A549 (cell line): ENCODE measurements around the gene TPCN2.

Experiments
- ATOH8 ChIP-seq: fragments of 250-450 bp; sonication (Bioruptor Pico); IDR thresholded peaks from 2 replicates; pipeline ENCODE4 v1.5.0; 2020; ENCODE audit warnings: low read depth, mild to moderate bottlenecking, moderate library complexity
- BHLHE40 ChIP-seq: IDR thresholded peaks from 2 replicates; pipeline ENCODE4 v1.6.1; 2012; ENCODE audit warnings: low read depth, low read length, inconsistent platforms
- CEBPB ChIP-seq, 2 experiments: fragments of >200 bp in 1 of 2; sonication (Bioruptor Twin) in 1 of 2; formaldehyde crosslinking in 1 of 2; IDR thresholded peaks; 2 replicates each; pipeline ENCODE4 v1.6.1; 2012 to 2016
- EHMT2 ChIP-seq: fragments of 200-600 bp; sonication (generic); IDR thresholded peaks from 2 replicates; pipeline ENCODE4 v1.6.1; 2016; ENCODE audit warnings: antibody characterized with exemption, low read depth, mild to moderate bottlenecking, moderate library complexity
- EP300 ChIP-seq, 2 experiments: fragments of >200 bp; sonication (Bioruptor Twin); formaldehyde crosslinking; IDR thresholded peaks; 2 replicates in 1 of 2; 3 replicates in 1 of 2; pipeline ENCODE4 v1.6.1; 2016 to 2017
- HMGXB4 ChIP-seq: fragments of 250-450 bp; sonication (Bioruptor Pico); IDR thresholded peaks from 2 replicates; pipeline ENCODE4 v1.5.0; 2021; ENCODE audit warnings: mild to moderate bottlenecking, moderate library complexity, borderline replicate concordance
- HOXA7 ChIP-seq: fragments of 250-450 bp; sonication (Bioruptor Pico); IDR thresholded peaks from 2 replicates; pipeline ENCODE4 v1.5.0; 2020; ENCODE audit warnings: mild to moderate bottlenecking, moderate library complexity
- POLR2A ChIP-seq: IDR thresholded peaks from 2 replicates; pipeline ENCODE4 v1.6.1; 2012; ENCODE audit warnings: mild to moderate bottlenecking, low read length
- POLR2AphosphoS2 ChIP-seq: conservative IDR thresholded peaks from 2 replicates; pipeline ENCODE4 v1.6.1; 2012; ENCODE audit warnings: low read length, improper control_type of control experiment, inconsistent platforms
- SMC3 ChIP-seq: fragments of >200 bp; sonication (Bioruptor Twin); formaldehyde crosslinking; IDR thresholded peaks from 3 replicates; pipeline ENCODE4 v1.6.1; 2018; ENCODE audit warnings: inconsistent platforms
- ZFP36 ChIP-seq: fragments of 450-650 bp; IDR thresholded peaks from 2 replicates; pipeline ENCODE4 v1.6.1; 2014; ENCODE audit warnings: borderline replicate concordance; ENCODE audit not compliant: partially characterized antibody
- TF ChIP-seq, protein P1 (sequence below): fragments of >200 bp; sonication (Bioruptor Twin); formaldehyde crosslinking; IDR thresholded peaks from 3 replicates; pipeline ENCODE4 v1.5.1; 2016
- TF ChIP-seq, protein P2 (sequence below): fragments of 450-650 bp; IDR thresholded peaks from 2 replicates; pipeline ENCODE4 v1.6.1; 2014; ENCODE audit warnings: antibody characterized with exemption

DNA sequence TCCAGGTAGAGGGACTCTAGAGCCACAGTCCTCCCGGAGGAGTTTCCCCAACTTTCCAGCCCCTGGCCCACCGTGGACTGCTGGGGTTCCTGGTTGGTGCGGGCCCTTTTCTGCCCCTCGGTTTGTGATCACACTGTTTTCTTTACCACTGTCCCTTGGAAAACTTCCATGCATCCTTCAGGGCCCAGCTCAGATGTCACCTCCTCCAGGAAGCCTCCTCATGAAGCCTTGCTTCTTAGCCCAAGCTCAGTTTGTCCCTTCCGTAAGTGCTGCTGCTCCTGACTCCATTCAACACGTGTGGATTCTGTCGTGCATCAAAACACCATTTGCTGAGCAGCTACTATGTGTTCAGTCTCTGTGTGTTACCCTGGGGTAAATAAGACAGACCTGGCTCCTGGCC is 15.9 kb upstream of the TPCN2 start:
- no peak for TF ChIP-seq BHLHE40
- no peak for TF ChIP-seq CEBPB (IDR thresholded peaks at IDR 0.05)
- TF ChIP-seq, protein P1, sequence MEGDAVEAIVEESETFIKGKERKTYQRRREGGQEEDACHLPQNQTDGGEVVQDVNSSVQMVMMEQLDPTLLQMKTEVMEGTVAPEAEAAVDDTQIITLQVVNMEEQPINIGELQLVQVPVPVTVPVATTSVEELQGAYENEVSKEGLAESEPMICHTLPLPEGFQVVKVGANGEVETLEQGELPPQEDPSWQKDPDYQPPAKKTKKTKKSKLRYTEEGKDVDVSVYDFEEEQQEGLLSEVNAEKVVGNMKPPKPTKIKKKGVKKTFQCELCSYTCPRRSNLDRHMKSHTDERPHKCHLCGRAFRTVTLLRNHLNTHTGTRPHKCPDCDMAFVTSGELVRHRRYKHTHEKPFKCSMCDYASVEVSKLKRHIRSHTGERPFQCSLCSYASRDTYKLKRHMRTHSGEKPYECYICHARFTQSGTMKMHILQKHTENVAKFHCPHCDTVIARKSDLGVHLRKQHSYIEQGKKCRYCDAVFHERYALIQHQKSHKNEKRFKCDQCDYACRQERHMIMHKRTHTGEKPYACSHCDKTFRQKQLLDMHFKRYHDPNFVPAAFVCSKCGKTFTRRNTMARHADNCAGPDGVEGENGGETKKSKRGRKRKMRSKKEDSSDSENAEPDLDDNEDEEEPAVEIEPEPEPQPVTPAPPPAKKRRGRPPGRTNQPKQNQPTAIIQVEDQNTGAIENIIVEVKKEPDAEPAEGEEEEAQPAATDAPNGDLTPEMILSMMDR, result no peak
- TF ChIP-seq EP300 (IDR thresholded peaks at IDR 0.05), result no peak
- no peak for TF ChIP-seq SMC3
- no peak for TF ChIP-seq POLR2A
- TF ChIP-seq HOXA7 (CRISPR knock-in tag), result no peak
- TF ChIP-seq ATOH8 (CRISPR knock-in tag), result no peak
- peak; percentile 46 for TF ChIP-seq ZFP36
- no peak for TF ChIP-seq POLR2AphosphoS2
- TF ChIP-seq EHMT2, result no peak
- TF ChIP-seq HMGXB4 (CRISPR knock-in tag), result no peak
- TF ChIP-seq, protein P2, sequence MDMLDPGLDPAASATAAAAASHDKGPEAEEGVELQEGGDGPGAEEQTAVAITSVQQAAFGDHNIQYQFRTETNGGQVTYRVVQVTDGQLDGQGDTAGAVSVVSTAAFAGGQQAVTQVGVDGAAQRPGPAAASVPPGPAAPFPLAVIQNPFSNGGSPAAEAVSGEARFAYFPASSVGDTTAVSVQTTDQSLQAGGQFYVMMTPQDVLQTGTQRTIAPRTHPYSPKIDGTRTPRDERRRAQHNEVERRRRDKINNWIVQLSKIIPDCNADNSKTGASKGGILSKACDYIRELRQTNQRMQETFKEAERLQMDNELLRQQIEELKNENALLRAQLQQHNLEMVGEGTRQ, result no peak
